CD4-positive, alpha-beta T cell treated with Interleukin-2 at 100 ng/mL for 4 hours (primary cell): ENCODE measurements around the gene ZNF608.

ENCODE experiments used
- DNase-seq: peaks from one replicate; pipeline ENCODE4 v3.0.0-alpha.2; 2020; ENCODE audit warnings: low spot score

ZNF608 gene

DNA sequence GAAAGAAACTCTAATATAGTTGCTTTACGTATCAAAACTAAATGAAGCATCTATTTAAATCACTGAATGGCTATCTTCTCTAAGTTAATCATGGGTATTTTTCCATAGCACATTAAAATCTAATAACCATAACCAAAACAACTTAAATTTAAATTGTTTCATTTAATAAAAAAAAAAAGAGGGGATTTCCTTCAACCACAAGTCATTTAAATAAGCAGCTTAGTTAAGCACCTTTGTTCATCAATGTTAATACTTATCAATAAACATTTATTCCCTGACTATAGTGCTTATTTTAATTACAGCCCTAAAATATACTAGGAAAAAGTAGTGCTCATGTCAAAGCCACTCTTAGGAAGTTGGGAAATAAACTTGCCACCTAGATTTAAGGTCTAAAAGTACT is 30.3 kb downstream of the ZNF608 start:
- no peak for DNase-seq

DNA sequence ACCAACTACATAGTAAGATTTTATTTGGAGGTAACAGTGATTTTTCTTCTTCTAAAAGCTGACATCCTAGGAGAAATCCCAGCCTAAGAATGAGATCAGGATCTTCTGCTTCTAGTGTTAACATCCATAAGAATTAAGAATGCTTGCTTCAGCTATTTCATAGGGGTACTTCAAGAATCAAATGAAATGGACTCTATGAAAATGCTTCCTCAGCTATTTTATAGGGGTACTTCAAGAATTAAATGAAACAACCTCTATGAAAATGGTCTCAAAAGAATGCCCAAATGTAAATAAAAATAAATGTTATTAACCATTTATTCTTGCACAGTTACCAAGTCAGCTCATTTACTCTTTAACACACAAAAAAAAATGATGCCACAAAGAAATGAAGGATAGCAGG is 31.5 kb downstream of the ZNF608 start:
- DNase-seq: no peak

DNA sequence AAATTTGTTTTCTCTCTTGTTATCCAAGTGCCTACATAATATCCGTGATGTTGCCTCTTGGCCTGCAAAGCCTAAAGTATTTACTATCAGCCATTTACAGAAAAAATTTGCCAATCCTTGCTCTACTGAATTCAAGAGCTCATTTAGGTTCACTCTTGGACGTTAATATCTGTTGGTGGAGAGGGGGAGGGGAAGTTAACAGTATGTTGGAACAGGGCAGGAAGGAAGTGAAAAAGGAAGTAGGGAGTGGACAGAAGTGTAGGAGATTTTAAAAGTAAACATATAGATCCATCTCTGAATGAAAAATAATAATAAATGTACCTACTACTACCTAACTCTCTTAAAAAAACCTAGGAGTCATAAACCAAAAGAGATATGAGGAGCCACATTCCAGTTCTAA is 32.8 kb downstream of the ZNF608 start:
- no peak for DNase-seq

DNA sequence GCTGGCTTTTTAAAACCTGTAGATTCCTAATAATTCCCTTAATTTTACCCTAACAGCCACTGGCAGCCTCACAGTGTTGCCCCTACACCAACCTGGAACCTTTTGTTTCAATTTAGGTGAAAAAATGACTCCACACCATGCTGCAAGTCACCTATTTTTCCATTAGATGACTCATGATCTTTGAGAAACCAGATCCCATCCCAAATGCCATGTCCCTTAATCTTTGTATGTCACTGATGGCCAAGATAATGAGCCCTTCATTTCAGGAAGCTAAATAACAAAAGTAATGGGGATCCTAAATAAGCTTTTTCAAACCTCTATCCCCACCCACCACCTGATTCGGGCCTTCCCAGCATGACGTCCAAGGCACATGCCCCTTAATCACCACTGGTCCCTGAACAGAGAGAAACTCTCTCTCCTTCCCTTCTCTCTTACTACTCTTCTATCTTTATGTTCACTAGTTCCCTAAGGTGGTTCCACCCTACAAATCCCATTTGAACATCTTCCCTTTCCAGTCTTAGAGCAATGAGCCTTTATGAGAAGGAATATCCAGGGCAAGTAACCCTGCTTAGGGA is 33.6 kb downstream of the ZNF608 start:
- no peak for DNase-seq

DNA sequence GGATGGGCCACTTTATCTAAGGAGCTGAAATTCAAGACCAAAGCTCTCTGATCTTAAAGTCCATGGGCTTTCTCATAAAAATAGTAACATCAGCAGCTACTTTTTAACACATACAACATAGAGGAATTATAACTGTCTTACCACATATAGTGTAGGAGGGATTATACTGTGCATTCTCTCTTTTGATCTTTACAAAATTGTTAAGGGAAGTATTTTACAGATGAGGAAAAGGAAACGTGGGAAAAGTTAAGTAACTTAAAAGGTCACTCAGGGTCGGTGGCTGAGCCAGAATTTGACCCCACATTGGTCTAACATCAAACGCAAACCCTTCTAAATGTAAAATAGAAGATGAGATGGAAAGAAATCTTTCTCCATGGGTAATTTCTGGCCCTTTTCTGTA is 38.4 kb downstream of the ZNF608 start:
- DNase-seq: no peak

DNA sequence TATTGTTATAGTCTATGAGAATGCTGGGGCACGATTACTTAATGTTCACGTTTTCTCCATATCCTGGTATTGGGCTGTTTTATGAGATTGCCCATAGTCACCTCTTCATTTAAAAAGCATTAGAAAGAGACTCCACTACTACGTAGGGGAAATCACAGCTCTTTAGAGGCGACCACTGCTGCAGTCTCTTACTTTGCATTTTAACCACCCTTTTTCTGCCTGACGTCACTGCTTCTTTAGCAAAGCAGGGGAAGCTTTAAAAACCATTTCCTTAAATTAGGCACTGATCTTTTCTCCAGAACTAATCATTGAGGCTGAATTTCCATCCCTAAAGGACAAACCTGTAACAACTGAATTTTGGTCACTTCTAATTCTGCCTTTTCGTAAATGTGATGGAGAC is 38.9 kb downstream of the ZNF608 start:
- no peak for DNase-seq

DNA sequence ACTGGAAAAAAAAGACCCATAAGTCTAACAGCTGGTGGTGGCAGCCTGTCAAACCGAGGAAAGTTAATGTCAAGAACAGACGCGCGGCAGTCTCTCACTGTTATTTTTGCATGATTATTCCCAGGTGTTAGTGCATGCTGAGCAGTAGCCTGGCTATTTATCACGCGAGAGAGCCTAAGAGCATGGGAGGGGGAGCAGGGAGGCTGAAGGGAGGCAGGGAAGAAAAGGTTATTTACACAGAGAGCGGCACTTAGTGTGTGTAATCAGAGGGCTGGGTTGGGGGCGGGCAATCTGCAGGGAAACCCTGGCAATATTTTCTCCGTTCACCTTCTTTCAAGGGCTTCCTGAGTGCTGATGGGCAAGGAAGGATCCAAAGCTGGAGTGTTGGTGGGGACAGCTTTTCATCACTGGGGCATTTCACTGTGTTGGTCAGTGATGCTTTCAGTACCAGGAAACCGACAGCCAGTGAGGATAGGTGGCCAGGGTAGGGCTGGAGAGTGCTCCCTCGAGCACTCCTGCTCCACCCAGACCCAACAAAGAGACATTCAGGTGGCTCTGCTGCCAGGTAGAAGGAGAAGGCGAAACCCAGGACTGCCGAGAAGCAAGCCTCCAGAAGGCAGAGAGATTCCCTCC is 39.6 kb downstream of the ZNF608 start:
- no peak for DNase-seq

DNA sequence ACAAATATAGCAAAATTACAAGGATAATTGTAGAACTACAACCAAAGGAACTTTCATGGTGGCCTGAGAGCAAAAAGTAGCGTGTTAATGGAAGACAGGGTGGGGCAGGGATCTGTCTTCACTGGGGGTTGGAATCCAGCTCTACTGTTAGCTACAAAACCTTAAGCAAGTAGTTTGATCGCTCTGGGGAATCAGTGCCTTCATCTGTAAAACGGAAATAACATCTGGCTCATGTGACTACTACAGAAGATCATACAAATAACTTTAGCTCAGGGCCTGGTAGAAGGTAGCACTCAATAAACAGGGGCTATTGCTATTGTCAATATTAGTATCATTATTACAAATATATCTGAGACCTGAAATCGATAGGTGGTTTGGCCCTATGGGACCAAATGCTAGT is 40.4 kb downstream of the ZNF608 start:
- DNase-seq: no peak

DNA sequence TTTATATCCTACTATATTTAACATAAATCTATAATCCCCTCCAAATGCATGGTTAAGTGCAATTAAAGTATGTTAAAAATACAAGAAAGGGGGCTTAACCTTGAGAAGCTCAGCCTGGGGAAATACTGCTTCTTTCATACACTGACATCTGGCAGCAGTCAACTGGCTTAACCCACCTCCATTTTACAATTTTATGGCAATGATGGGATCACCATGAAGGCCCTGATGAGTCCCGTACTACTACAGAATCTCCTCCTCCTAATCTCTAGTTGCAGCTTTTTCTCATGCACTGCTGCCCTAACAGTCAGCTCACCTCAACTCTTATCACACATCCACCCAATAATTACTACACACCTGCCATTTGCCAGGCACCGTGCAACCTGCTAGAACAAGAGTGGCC is 40.9 kb downstream of the ZNF608 start:
- no peak for DNase-seq

DNA sequence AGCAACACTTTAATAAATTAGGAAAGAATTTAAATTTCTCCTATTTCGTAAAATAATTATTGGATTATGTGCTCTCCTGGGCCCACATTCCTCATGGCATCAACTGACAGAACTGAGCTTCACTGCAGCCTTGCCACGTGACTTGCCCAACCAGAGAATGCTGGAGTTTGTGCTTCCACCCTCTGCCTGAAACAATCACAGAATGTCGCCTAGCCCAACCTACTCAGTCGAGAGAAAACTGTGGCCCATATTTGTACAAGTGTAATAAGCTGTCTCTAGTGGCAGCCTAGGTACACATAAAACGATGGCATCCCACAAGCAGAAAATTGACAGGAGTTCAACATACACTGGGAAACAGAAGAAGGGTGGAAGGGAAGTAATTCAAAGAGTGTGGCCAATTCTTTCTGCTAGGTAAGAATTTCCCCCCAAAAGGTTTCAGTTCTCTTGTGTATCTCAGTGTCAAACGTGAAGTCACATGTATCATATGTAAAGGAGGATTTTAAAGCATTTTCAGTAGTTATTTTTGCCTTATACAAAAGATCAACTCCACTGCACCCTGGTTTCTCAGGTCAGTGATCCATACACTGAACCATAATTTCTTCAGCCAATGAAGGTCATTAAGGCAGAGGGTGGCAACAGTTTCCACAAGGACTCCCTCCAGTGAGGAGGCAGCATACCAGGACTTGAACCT is 41.7 kb downstream of the ZNF608 start:
- no peak for DNase-seq

DNA sequence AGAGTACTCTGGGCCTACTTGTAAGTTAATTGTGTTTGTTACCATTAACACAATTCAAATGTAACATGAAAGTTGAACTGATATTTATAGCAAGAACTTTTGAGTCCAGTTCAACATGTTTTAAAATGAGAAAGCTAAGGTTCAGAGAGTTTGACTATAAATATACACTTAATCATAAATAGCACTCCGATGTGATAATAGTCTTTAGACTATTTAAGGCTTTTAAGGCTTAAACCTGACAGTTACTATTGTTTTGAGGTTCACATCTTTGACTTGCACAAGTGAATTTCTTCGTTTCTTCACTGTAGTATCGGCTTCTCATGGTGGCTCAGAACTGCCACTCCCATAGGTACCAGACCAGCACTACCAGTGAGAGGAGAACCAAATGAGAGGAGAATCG is 42.4 kb downstream of the ZNF608 start:
- no peak for DNase-seq

DNA sequence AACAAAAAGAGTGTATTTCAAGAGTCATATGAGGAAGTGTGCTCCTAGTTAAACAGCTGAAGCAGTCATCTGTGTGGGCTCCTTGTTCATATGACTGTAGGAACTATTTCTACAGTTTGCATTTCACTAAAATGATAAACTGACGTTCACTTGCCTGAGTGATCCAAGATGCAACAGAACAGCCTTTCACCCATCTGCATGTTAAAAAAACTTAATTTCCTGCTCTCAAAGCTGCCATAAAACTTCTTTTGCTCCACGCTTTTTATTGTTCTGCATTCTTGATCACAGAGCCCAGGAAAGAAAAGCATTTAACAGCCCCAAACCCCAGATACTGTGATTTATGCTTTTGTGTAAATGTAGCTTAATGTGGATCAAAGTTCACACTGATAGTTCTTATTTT is 43.9 kb downstream of the ZNF608 start:
- no peak for DNase-seq

DNA sequence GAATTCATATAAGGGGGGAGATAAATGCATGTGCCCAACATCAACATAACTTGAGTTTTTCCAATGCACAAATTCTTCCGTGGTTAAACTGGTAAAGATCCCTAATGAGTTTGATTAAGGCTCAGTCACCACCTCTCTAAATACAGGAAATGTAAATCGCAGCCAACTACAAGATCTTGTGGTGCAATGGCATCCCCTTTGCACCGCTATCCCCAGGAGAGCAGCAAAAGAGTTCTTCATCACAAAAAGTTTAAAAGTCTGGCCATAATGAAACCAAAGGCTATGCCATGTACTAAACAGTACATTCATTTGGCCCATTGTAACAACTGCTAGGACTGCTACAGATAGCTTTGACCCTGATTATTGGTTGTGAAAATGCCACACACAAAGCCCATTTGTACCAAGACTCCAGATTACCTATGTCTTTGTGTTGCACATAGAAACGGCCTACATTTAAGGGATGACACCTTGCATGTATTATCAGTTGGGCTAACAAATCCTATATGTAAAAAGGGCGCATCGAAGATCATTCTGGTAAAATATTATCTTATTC is 44.5 kb downstream of the ZNF608 start:
- no peak for DNase-seq

DNA sequence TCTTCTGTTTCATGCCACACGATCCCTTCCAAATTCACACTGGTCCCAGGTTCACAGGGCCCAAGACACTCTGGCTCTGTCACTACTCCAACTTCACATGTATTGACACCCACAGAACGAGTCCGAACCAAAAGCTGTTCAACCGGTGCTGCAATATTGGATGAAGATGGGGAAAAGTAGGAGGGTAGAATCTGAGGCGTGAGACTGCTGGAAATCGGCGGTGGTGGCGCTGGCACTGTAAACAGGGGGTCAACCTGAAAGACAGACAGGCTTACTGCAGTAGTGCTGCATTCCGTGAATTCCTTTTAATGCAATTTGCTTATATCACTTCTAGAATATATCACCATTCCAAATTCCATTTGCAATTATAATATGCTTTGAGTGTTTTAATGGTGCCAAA is 45.4 kb downstream of the ZNF608 start:
- DNase-seq: no peak

DNA sequence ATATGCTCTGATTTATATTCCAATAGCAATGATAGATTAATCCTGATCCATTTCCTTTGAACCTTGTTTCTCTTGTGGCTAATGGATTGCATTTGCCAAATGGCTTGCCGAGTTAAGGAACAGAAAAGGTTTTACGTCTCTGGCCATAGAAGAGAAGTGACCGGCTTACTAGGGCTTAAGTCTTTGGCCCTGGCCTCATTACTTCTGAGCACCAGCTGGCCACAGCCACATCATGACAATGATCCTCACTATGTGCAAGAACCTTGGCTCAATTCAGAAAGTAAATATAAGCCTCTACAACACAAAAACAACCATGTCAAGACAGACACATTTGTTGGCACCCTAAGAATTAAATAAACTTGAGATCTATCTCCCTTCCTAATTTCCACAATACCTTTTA is 46.1 kb downstream of the ZNF608 start:
- no peak for DNase-seq

DNA sequence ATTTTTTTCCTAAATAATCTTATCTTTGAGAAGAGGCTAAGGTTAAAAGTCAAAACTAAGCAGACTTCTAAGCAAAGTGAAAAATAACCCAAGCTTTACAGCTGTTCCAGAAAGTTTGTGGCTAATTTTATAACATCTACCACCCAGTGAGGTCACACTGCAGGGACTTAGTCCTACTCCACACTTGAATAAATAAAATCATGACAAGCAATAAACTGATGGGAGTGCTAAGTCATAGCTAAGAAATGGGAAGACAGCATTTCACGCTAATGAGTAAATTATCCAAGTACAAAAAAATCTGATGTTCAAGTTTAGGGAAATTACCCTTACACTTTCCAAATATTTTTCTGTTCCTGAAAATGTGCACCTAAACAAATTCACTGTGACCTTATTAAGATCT is 47.7 kb downstream of the ZNF608 start:
- DNase-seq: no peak

DNA sequence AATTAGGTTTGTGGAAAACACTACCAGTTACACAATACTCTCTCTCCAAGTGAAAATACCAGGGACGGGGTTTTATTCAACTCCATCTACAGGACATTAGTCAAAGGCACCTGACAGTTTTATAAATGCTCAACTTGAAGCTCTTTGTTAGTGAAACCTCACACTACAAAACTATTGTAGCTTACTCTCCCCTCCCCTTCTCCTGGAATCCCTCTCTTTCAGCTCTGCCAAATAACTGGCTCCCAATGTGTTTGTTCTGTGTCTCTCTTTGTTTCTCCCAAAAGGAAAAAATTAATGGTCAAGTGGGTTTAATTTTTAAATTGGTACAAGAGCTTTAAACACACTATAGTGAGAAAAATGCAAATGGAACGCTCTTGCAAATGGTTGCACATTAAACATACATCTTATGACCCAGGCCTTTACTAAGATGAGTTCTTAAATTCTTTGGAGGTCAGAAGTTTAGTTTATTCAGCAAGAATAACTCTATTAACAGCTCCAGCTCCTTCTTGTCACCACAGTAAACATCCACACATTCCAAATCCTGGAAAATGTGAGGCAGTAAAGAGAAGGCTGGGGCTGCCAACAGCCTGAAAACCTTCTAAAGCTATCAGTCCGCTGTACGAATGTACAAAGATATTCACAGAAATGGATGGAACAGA is 48.4 kb downstream of the ZNF608 start:
- no peak for DNase-seq

DNA sequence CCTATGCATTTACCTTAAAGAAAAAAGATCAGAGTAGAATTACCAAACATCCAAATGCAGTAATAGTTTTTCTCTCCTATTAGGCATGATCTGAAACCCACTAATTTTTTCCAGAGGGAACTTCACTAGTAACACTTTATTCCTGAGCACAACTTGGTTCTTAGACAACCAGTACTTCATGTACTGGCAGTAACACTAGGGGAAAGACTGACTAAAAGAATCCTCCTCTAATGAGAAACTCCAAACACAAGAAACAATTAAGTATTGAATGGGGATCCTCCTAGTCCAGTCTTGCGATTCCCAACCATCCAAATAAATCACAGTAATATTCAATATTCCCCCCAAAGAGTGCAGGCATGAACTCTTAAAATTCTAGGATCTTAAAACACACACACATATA is 48.9 kb downstream of the ZNF608 start:
- no peak for DNase-seq

DNA sequence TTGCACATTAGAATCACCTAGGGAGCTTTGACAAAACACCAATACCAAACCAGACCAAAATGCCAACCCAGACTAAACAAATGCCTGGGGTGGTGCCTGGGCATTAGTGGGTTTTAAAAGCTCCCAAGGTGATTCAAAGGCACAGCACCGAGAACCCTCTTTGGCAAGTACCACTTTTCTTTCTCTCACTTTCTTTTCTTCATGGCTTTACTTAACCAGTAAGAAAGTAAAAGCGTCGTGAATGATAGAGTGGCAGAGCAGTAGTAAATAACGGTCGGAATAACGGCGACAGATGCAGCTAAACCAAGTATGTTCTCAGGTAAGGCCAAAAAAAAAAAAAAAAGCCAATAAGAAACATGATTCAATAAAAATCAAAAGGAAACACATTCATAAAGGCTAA is 49.5 kb downstream of the ZNF608 start:
- DNase-seq: no peak
